Liver (tissue), 9 donors: Measurements from ENCODE around the gene CEP250. TPM values are rescaled to one million over a fixed set of nuclear protein-coding genes. Genes with fewer than 3 reads are reported as not detected.

ENCODE experiments used
- DNase-seq: peaks from one replicate; pipeline ENCODE4 v3.0.0-alpha.2; 2017; ENCODE audit warnings: low spot score
- H3K27ac ChIP-seq, 2 donors: one replicate each; pipeline ENCODE4 v1.7.0; 2013; ENCODE audit warnings: inconsistent platforms in 2 of 2, low read length in 2 of 2, control low read depth in 1 of 2, low read depth in 1 of 2, mild to moderate bottlenecking in 1 of 2
- H3K27me3 ChIP-seq, 4 donors: one replicate each; pipeline versions ENCODE4 v1.6.1 to v1.7.0; 2013; ENCODE audit warnings: low read length in 3 of 4, inconsistent platforms in 1 of 4, mild to moderate bottlenecking in 1 of 4, moderate library complexity in 1 of 4; ENCODE audit not compliant: control insufficient read depth in 4 of 4, insufficient read depth in 4 of 4
- H3K36me3 ChIP-seq, 4 donors: one replicate each; pipeline versions ENCODE4 v1.6.1 to v1.7.0; 2013; ENCODE audit warnings: low read length in 3 of 4, mild to moderate bottlenecking in 3 of 4, low read depth in 1 of 4, moderate library complexity in 1 of 4; ENCODE audit not compliant: control insufficient read depth in 4 of 4, insufficient read depth in 3 of 4
- H3K4me1 ChIP-seq, 4 donors: one replicate each; pipeline versions ENCODE4 v1.6.1 to v1.7.0; 2013; ENCODE audit warnings: low read length in 3 of 4, mild to moderate bottlenecking in 3 of 4, moderate library complexity in 1 of 4; ENCODE audit not compliant: control insufficient read depth in 4 of 4, insufficient read depth in 4 of 4
- H3K4me3 ChIP-seq, 3 donors: one replicate each; pipeline versions ENCODE4 v1.6.1 to v1.7.0; 2013; ENCODE audit warnings: low read length in 3 of 3, control low read depth in 1 of 3, low read depth in 1 of 3, mild to moderate bottlenecking in 1 of 3
- H3K9ac ChIP-seq, 2 donors: one replicate each; pipeline ENCODE4 v1.7.0; 2013; ENCODE audit warnings: low read length in 2 of 2, mild to moderate bottlenecking in 2 of 2, moderate library complexity in 2 of 2, control low read depth in 1 of 2, low read depth in 1 of 2
- H3K9me3 ChIP-seq, 4 donors: one replicate each; pipeline versions ENCODE4 v1.6.1 to v1.7.0; 2013; ENCODE audit warnings: low read length in 3 of 4; ENCODE audit not compliant: control insufficient read depth in 4 of 4
- ATF3 ChIP-seq: IDR thresholded peaks from 2 replicates; pipeline ENCODE4 v1.6.1; 2016; ENCODE audit warnings: antibody characterized with exemption
- CTCF ChIP-seq: fragments of 150-350 bp; IDR thresholded peaks from 2 replicates; pipeline ENCODE4 v1.5.1; 2017; ENCODE audit warnings: improper control_type of control experiment, low read depth, low read length; ENCODE audit not compliant: missing input control
- EGR1 ChIP-seq, 2 donors: IDR thresholded peaks; 2 replicates each; pipeline ENCODE4 v1.6.1; 2016 to 2018; ENCODE audit warnings: antibody characterized with exemption in 2 of 2, low read depth in 2 of 2
- FOXA2 ChIP-seq: IDR thresholded peaks from 2 replicates; pipeline ENCODE4 v1.6.1; 2016; ENCODE audit warnings: antibody characterized with exemption
- GABPA ChIP-seq, 2 donors: IDR thresholded peaks in 1 of 2; conservative IDR thresholded peaks in 1 of 2; 2 replicates each; pipeline ENCODE4 v1.6.1; 2016; ENCODE audit warnings: antibody characterized with exemption in 2 of 2, mild to moderate bottlenecking in 1 of 2, moderate library complexity in 1 of 2
- HNF4A ChIP-seq, 2 donors: conservative IDR thresholded peaks; 2 replicates each; pipeline ENCODE4 v1.6.1; 2016; ENCODE audit warnings: antibody characterized with exemption in 2 of 2, mild to moderate bottlenecking in 2 of 2
- HNF4G ChIP-seq: IDR thresholded peaks from 2 replicates; pipeline ENCODE4 v1.6.1; 2016; ENCODE audit warnings: antibody characterized with exemption
- NR2F2 ChIP-seq: IDR thresholded peaks from 2 replicates; pipeline ENCODE4 v1.6.1; 2016; ENCODE audit warnings: antibody characterized with exemption
- RAD21 ChIP-seq, 2 donors: IDR thresholded peaks; 2 replicates each; pipeline ENCODE4 v1.6.1; 2016; ENCODE audit warnings: antibody characterized with exemption in 2 of 2, mild to moderate bottlenecking in 2 of 2
- REST ChIP-seq: IDR thresholded peaks from 2 replicates; pipeline ENCODE4 v1.6.1; 2016; ENCODE audit warnings: antibody characterized with exemption, mild to moderate bottlenecking
- RXRA ChIP-seq, 2 donors: IDR thresholded peaks; 2 replicates each; pipeline ENCODE4 v1.6.1; 2017 to 2018; ENCODE audit warnings: antibody characterized with exemption in 2 of 2, mild to moderate bottlenecking in 1 of 2
- TAF1 ChIP-seq: conservative IDR thresholded peaks from 2 replicates; pipeline ENCODE4 v1.6.1; 2016; ENCODE audit warnings: antibody characterized with exemption, mild to moderate bottlenecking
- YY1 ChIP-seq: IDR thresholded peaks from 2 replicates; pipeline ENCODE4 v1.6.1; 2016; ENCODE audit warnings: antibody characterized with exemption, mild to moderate bottlenecking
- ZBTB33 ChIP-seq: IDR thresholded peaks from 2 replicates; pipeline ENCODE4 v1.6.1; 2016; ENCODE audit warnings: antibody characterized with exemption
- WGBS: extraction: QIAGEN DNeasy Blood & Tissue Kit; methylation state at CpG from one replicate; pipeline ENCODE4 v1.1.7; 2013; 5-methylcytosine and 5-hydroxymethylcytosine counted together
- polyA plus RNA-seq, 2 donors: library from polyadenylated mRNA; stranded (reverse) in 1 of 2; unstranded in 1 of 2; fragments of 200-250 nt in 1 of 2; fragments of >200 nt in 1 of 2; fragmentation: Nextera tagmentation in 1 of 2; extraction: Ambion mirVana in 1 of 2; gene quantifications; one replicate each; pipeline versions ENCODE4 v1.2.1 to v1.2.3, GENCODE V29; 2013 to 2015
- total RNA-seq, 2 donors: library from RNA; depleted of rRNA; stranded (reverse); fragments of >200 nt; gene quantifications; one replicate each; pipeline ENCODE4 v1.2.3, GENCODE V29; 2014
- donor health status: healthy.
- donor health status: healthy.
- donor health status: healthy.
- donor health status: healthy.
- donor health status: healthy.

CEP250 gene
- total and polyA plus RNA-seq, 4 donors, result 3.4 to 13.3 (median 8.3) TPM

- Histone ChIP-seq H3K4me3 (no peak overlapping the region), H3K9me3 (no peaks in the 10 kb centered on the region), H3K9ac (no peak overlapping the region), H3K4me1 (no peaks in the 10 kb centered on the region), H3K27ac (no peak overlapping the region), H3K27me3 (no peaks in the 10 kb centered on the region), H3K36me3 (no peaks in the 10 kb centered on the region)
- TF ChIP-seq EGR1 (IDR thresholded peaks at IDR 0.05; ENCODE audit: low read depth in 2 of 2) (no peak), CTCF (peak; percentile 52), RXRA (IDR thresholded peaks at IDR 0.05) (no peak), YY1 (no peak), GABPA (IDR thresholded peaks at IDR 0.05 in 1 of 2, conservative IDR thresholded peaks at IDR 0.05 in 1 of 2) (no peak), ZBTB33 (no peak), TAF1 (no peak), HNF4G (no peak), HNF4A (conservative IDR thresholded peaks at IDR 0.05) (no peak), ATF3 (no peak), RAD21 (IDR thresholded peaks at IDR 0.05) (peak; percentile 22 to 70), FOXA2 (no peak), REST (no peak)
- 73% methylated on average over 6 of the region's 6 CpGs for WGBS
- peak; percentile 60 for DNase-seq
Observed at GRCh38 chr20:35523298-35523888, 68.0 kb downstream of the CEP250 start.

GRCh38 chr20:35525639-35526038, 70.2 kb downstream of the CEP250 start:
- DNase-seq, result no peak
- no peak overlapping the region for H3K4me3 ChIP-seq
- no peaks in the 10 kb centered on the region for H3K27me3 ChIP-seq
- no peaks in the 10 kb centered on the region for H3K9me3 ChIP-seq
- H3K36me3 ChIP-seq, result no peaks in the 10 kb centered on the region
- no peaks in the 10 kb centered on the region for H3K4me1 ChIP-seq
- H3K27ac ChIP-seq, result no peak overlapping the region
- H3K9ac ChIP-seq, result no peak overlapping the region
- WGBS, result 100% methylated on average over 1 of the region's 1 CpG
- no peak for TF ChIP-seq HNF4G
- TF ChIP-seq REST, result no peak
- no peak for TF ChIP-seq RAD21 (IDR thresholded peaks at IDR 0.05)
- no peak for TF ChIP-seq ZBTB33
- no peak for TF ChIP-seq TAF1
- TF ChIP-seq FOXA2, result no peak
- no peak for TF ChIP-seq NR2F2
- no peak for TF ChIP-seq CTCF
- TF ChIP-seq ATF3, result no peak
